Panc1 (cell line): ENCODE results near the gene OARD1. TPM values are rescaled to one million over a fixed set of nuclear protein-coding genes. Genes with fewer than 3 reads are reported as not detected.

Source experiments
- ATAC-seq: fragments of 200-7000 bp; cut with Tn5 transposase; 2 replicates; pipeline ENCODE4 v1.9.1; 2020; ENCODE audit warnings: mild to moderate bottlenecking, moderate library complexity
- BruUV-seq: library from RNA; stranded (reverse); fragments of 400-500 nt; replicated peaks from 2 replicates; lab custom pipeline; 2021; lab: Mats Ljungman, UMichigan
- CTCF ChIA-PET: fragments of 300-600 bp; sonication (Branson Sonifier 250); formaldehyde crosslinking; loops from one replicate; lab custom pipeline; 2022; ENCODE audit warnings: antibody characterized with exemption; lab: Charles Lee
- POLR2A ChIA-PET: fragments of 300-600 bp; sonication (Branson Sonifier 250); formaldehyde crosslinking; loops from one replicate; lab custom pipeline; 2022; ENCODE audit warnings: antibody characterized with exemption; lab: Charles Lee
- DNase-seq: peaks from one replicate; pipeline ENCODE4 v3.0.0-alpha.2; 2010; ENCODE audit warnings: low read depth, low spot score
- H3K27ac ChIP-seq: 2 replicates; pipeline ENCODE4 v1.5.1; 2011; ENCODE audit warnings: mild to moderate bottlenecking, low read length, inconsistent platforms
- H3K27me3 ChIP-seq: fragments of 200-500 bp; sonication (Bioruptor generic); 2 replicates; pipeline ENCODE4 v1.6.0; 2014; ENCODE audit warnings: low read length, inconsistent platforms; ENCODE audit not compliant: control insufficient read depth, insufficient read depth
- H3K36me3 ChIP-seq: fragments of 200-500 bp; sonication (Bioruptor generic); 2 replicates; pipeline ENCODE4 v1.5.1; 2014; ENCODE audit warnings: inconsistent platforms, mild to moderate bottlenecking, low read length, moderate library complexity; ENCODE audit not compliant: control insufficient read depth, insufficient read depth
- H3K4me1 ChIP-seq: 2 replicates; pipeline ENCODE4 v1.5.1; 2011; ENCODE audit warnings: inconsistent platforms, mild to moderate bottlenecking, low read length, moderate library complexity; ENCODE audit not compliant: control insufficient read depth, insufficient read depth
- H3K4me3 ChIP-seq, 2 experiments: 2 replicates each; pipeline ENCODE4 v1.5.1; 2011 to 2012; ENCODE audit warnings: low read depth in 2 of 2, low read length in 2 of 2, mild to moderate bottlenecking in 2 of 2, inconsistent platforms in 1 of 2, moderate library complexity in 1 of 2
- H3K9me3 ChIP-seq: fragments of 200-500 bp; sonication (Bioruptor generic); 2 replicates; pipeline ENCODE4 v1.5.1; 2014; ENCODE audit warnings: low read depth, mild to moderate bottlenecking, inconsistent platforms, low read length, moderate library complexity; ENCODE audit not compliant: control insufficient read depth, insufficient read depth
- POLR2AphosphoS5 ChIP-seq: IDR thresholded peaks from 2 replicates; pipeline ENCODE4 v1.6.1; 2012; ENCODE audit warnings: mild to moderate bottlenecking, low read depth, low read length, moderate library complexity
- REST ChIP-seq, 2 experiments: IDR thresholded peaks; 2 replicates each; pipeline ENCODE4 v1.6.1; 2011 to 2012; ENCODE audit warnings: low read depth in 2 of 2, control low read depth in 1 of 2, low read length in 1 of 2, mild to moderate bottlenecking in 1 of 2, moderate library complexity in 1 of 2; ENCODE audit not compliant: insufficient read depth in 1 of 2
- SIN3A ChIP-seq: IDR thresholded peaks from 2 replicates; pipeline ENCODE4 v1.6.1; 2012; ENCODE audit warnings: low read depth, mild to moderate bottlenecking, low read length, moderate library complexity, borderline replicate concordance; ENCODE audit not compliant: insufficient read depth
- TCF7L2 ChIP-seq: IDR thresholded peaks from 2 replicates; pipeline ENCODE4 v1.6.1; 2011; ENCODE audit warnings: mild to moderate bottlenecking, low read depth, low read length, inconsistent platforms
- in situ Hi-C: cut with HindIII; loops from 2 replicates; pipeline ENCODE4 v1.10.0; 2016; ENCODE audit warnings: low sequenced_read_pairs, low pct_unique_long_range_greater_than_20kb
- intact Hi-C: fragments of 100-400 bp; cut with micrococcal nuclease; formaldehyde crosslinking; loops from one replicate; pipeline ENCODE4 v1.10.0; 2022; ENCODE audit not compliant: unreplicated experiment
- total RNA-seq: library from RNA; stranded (reverse); gene quantifications from one replicate; pipeline ENCODE4 v1.2.1, GENCODE V29; 2021; ENCODE audit not compliant: unreplicated experiment
- TF ChIP-seq, protein P1 (sequence below): fragments of 450-650 bp; IDR thresholded peaks from 2 replicates; pipeline ENCODE4 v1.5.1; 2017; ENCODE audit warnings: mild to moderate bottlenecking

OARD1 gene
- total RNA-seq, 1 experiment from 2014 or later = 18.2 TPM

DNA sequence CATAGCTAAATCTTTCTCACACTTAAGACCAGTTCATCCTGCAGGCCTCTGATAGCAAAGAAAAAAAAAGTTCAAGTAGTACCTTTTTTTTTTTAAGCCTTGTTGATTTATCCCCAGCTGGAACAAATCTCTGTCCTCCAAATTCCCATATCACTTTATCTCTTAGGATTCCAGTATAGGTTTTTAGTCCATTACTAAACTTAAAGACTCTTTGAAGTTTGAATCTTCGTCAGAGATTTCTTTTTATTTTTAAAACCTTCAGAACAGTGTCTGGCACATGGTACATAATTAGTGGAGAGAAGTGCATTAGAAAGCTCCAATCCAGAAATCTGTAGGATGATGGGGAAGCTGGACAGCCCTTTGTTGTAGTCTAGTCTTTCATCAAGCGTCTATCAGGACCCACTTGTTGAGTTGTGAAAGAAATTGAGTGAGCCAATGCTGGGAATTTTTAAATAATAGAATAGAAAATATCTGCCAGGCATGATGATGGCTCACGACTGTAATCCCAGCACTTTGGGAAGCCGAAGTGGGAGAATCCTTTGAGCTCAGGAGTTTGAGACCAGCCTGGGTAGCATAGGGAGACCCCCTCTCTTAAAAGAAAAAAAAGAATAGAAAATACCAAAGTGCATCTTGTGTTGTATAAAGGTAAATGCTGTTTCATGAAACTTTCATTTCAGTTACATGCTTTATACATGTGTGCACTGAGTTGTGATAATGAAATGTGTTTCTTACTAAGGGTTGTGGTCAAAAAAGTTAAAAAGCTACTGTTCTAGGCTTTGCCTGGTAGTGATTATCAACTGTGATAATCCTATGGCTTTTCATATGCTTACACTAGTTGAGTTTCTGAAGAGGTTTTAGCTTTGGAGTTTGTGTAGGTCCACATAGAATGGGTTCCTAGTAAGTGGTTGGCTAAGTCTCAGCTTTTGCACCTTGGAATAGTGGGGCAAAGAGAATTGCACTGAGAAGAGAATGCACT, 3.8 kb upstream of the OARD1 start:
- H3K27me3 ChIP-seq = no peaks in the 10 kb centered on the region
- H3K9me3 ChIP-seq = no peaks in the 10 kb centered on the region
- ChIA-PET CTCF (no interaction called here), POLR2A (no interaction called here)
- DNase-seq (no peak), ATAC-seq (no peak)
- peaks cover 16% of the 10 kb centered on the region for H3K4me1 ChIP-seq
- in situ Hi-C loops (no loop called here), intact Hi-C loops (no loop called here)
- no peak for TF ChIP-seq POLR2AphosphoS5
- TF ChIP-seq REST (IDR thresholded peaks at IDR 0.05; ENCODE audit: insufficient read depth in 1 of 2, low read depth in 2 of 2, low read length in 1 of 2) = no peak
- TF ChIP-seq TCF7L2 = no peak
- TF ChIP-seq, protein P1, sequence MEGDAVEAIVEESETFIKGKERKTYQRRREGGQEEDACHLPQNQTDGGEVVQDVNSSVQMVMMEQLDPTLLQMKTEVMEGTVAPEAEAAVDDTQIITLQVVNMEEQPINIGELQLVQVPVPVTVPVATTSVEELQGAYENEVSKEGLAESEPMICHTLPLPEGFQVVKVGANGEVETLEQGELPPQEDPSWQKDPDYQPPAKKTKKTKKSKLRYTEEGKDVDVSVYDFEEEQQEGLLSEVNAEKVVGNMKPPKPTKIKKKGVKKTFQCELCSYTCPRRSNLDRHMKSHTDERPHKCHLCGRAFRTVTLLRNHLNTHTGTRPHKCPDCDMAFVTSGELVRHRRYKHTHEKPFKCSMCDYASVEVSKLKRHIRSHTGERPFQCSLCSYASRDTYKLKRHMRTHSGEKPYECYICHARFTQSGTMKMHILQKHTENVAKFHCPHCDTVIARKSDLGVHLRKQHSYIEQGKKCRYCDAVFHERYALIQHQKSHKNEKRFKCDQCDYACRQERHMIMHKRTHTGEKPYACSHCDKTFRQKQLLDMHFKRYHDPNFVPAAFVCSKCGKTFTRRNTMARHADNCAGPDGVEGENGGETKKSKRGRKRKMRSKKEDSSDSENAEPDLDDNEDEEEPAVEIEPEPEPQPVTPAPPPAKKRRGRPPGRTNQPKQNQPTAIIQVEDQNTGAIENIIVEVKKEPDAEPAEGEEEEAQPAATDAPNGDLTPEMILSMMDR = no peak
- TF ChIP-seq SIN3A = no peak
- no peak overlapping the region for H3K4me3 ChIP-seq
- no TSS peak for BruUV-seq
- H3K27ac ChIP-seq = peak overlapping the region; percentile 94; the same call in 1 of the 2 replicates
- peaks cover 17% of the 10 kb centered on the region for H3K36me3 ChIP-seq

- ChIA-PET CTCF (no interaction called here), POLR2A (interaction anchor here (0.9 kb wide), 1 partner anchor 12 kb away, joined by 10 read pairs; no protein-coding TSS in a partner anchor)
- Histone ChIP-seq H3K4me1 (peaks cover 17% of the 10 kb centered on the region), H3K36me3 (peaks cover 12% of the 10 kb centered on the region), H3K4me3 (peak overlapping the region; percentile 96 to 97), H3K9me3 (no peaks in the 10 kb centered on the region), H3K27ac (peak overlapping the region; percentile 94), H3K27me3 (no peaks in the 10 kb centered on the region)
- BruUV-seq = no TSS peak
- in situ Hi-C loops = no loop called here
- no peak for DNase-seq
- intact Hi-C loops = no loop called here
- TF ChIP-seq, protein P1 = no peak
- TF ChIP-seq TCF7L2 (no peak), POLR2AphosphoS5 (no peak), REST (IDR thresholded peaks at IDR 0.05; ENCODE audit: insufficient read depth in 1 of 2, low read depth in 2 of 2, low read length in 1 of 2) (no peak), SIN3A (no peak)
- no peak for ATAC-seq
Measured at GRCh38 chr6:41074692-41075436, 2.7 kb upstream of the OARD1 start.
